Activated naive CD4-positive, alpha-beta T cell treated with anti-CD3 and anti-CD28 coated beads, Interleukin-2, amount 10 ng/mL, durations not matched to agents 7 days and 5 days (primary cell): Measurements from ENCODE around the gene MGLL.

Experiments
- CTCF ChIA-PET: fragments of 350-600 bp; sonication (Branson Sonifier 250); formaldehyde crosslinking; loops from one replicate; lab custom pipeline; 2021; ENCODE audit warnings: antibody characterized with exemption; lab: Charles Lee
- DNase-seq: peaks from one replicate; pipeline ENCODE4 v3.0.0-alpha.2; 2020
- H3K27ac Mint-ChIP-seq: one replicate; pipeline ENCODE4 v1.8.0; 2021; ENCODE audit warnings: mild to moderate bottlenecking, moderate library complexity, mixed read lengths
- H3K27me3 Mint-ChIP-seq: one replicate; pipeline ENCODE4 v1.8.0; 2021; ENCODE audit warnings: mild to moderate bottlenecking, mixed read lengths
- H3K36me3 Mint-ChIP-seq: one replicate; pipeline ENCODE4 v1.8.0; 2021; ENCODE audit warnings: mixed read lengths
- H3K4me1 Mint-ChIP-seq: one replicate; pipeline ENCODE4 v1.8.0; 2021; ENCODE audit warnings: mixed read lengths
- H3K4me3 Mint-ChIP-seq: one replicate; pipeline ENCODE4 v1.8.0; 2021; ENCODE audit warnings: mild to moderate bottlenecking, moderate library complexity, mixed read lengths
- H3K9me3 Mint-ChIP-seq: one replicate; pipeline ENCODE4 v1.8.0; 2021; ENCODE audit warnings: mixed read lengths

Gene MGLL

GRCh38 chr3:127651516-127652172 is 170.7 kb downstream of the MGLL start:
- no peaks in the 10 kb centered on the region for H3K36me3 Mint-ChIP-seq
- H3K4me3 Mint-ChIP-seq, result no peak overlapping the region
- H3K9me3 Mint-ChIP-seq, result no peaks in the 10 kb centered on the region
- CTCF ChIA-PET, result interaction anchor here (0.7 to 2.7 kb wide), 5 partner anchors 9 to 76 kb away, joined by 3 to 8 read pairs (median 3); no protein-coding TSS in a partner anchor
- no peak overlapping the region for H3K27ac Mint-ChIP-seq
- peaks cover 14% of the 10 kb centered on the region for H3K27me3 Mint-ChIP-seq
- H3K4me1 Mint-ChIP-seq, result no peaks in the 10 kb centered on the region
- DNase-seq, result no peak

- Mint-ChIP-seq H3K36me3 (no peaks in the 10 kb centered on the region), H3K9me3 (no peaks in the 10 kb centered on the region), H3K4me3 (no peak overlapping the region), H3K4me1 (no peaks in the 10 kb centered on the region), H3K27me3 (peaks cover 11% of the 10 kb centered on the region), H3K27ac (no peak overlapping the region)
- CTCF ChIA-PET, result interaction anchor here (0.6 to 1.7 kb wide), 2 partner anchors 22 to 44 kb away, joined by 3 to 7 read pairs; no protein-coding TSS in a partner anchor
- DNase-seq, result no peak
These were observed 172.1 kb downstream of the MGLL start for GRCh38 chr3:127650236-127650635.

DNA sequence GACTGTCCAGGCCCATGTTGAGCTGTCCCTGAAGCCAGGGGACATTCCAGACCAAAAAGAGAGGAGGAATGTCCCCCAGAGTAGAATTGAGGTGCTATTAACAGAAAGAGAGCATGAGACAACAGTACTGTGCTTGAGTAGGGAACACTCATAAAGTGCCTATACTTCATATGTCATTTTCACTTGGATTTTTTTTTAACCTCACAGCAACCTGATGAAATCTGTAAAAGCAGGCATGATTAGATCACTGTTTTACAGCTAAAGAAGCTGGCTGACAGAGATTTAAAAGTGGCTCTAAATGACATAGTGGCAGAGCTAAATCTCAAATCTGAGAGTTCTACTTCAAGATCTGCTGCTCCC is 174.5 kb downstream of the MGLL start:
- CTCF ChIA-PET, result interaction anchor here (0.9 kb wide), 1 partner anchor 12 kb away, joined by 4 read pairs; no protein-coding TSS in a partner anchor
- H3K36me3 Mint-ChIP-seq, result no peaks in the 10 kb centered on the region

DNA sequence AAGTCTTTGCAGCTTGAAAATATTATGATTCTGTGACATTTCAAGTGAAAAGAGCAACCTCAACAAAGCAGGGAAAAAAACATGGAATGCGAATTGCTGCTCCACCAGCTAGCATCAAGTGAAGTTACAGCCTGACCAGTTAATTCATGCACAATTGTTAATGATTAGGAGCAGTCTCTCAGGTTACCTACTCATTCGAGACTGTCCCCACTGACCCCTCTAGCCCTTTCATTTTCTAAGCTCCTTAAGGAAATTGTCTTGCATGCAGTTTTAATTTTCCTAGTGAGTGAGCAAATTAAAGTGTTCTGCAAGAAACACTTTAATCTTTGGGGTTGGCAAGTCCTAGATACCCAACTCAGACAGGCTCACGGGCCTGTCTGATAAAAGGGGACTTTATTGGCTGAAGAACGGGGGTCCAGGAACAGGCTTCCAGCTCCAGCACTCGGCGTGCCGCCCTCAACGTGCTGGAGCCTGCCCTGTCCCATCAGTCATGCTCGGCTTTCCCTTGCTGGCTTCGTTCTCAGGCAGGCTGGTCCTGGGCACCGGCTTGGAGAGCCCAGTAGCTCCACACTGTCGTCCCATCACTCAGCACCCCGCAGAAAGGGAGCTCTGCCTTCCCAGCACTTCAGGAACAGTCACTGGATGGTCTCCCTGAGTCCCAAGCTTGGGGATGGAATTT is 175.0 kb downstream of the MGLL start:
- no peak for DNase-seq
- CTCF ChIA-PET, result interaction anchor here (0.9 kb wide), 1 partner anchor 11 kb away, joined by 4 read pairs; no protein-coding TSS in a partner anchor
- H3K27ac Mint-ChIP-seq, result no peak overlapping the region
- H3K4me1 Mint-ChIP-seq, result no peaks in the 10 kb centered on the region
- no peak overlapping the region for H3K4me3 Mint-ChIP-seq
- no peaks in the 10 kb centered on the region for H3K36me3 Mint-ChIP-seq
- peaks cover 7% of the 10 kb centered on the region for H3K27me3 Mint-ChIP-seq
- no peaks in the 10 kb centered on the region for H3K9me3 Mint-ChIP-seq

More for the DNA sequence above, 174.5 kb downstream of the MGLL start:
- Mint-ChIP-seq H3K9me3 (no peaks in the 10 kb centered on the region), H3K4me1 (no peaks in the 10 kb centered on the region), H3K27ac (no peak overlapping the region), H3K4me3 (no peak overlapping the region), H3K27me3 (peaks cover 7% of the 10 kb centered on the region)
- DNase-seq, result no peak

DNA sequence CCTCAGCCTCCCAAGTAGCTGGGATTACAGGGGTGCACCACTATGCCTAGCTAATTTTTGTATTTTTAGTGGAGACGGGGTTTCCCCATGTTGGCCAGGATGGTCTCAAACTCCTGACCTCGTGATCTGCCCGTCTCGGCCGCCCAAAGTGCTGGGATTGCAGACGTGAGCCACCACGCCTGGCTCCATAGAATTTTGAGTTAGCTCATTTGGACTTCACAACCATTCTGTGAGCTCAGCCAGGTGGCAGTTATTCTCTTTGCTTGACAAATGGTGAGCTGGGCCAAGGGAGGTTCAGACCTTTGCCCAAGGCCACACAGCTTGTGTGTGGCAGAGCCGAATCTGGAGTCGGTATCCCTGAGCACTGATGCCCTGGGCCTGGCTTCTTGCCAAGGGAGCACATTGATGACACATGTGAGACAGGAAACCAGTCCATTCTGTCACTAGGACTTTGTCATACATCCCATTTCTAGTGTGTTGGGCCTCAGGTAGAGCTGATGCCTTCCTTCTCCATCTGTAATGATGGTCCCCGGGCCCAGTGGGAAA is 175.7 kb downstream of the MGLL start:
- Mint-ChIP-seq H3K27me3 (peaks cover 7% of the 10 kb centered on the region), H3K4me1 (no peaks in the 10 kb centered on the region), H3K36me3 (no peaks in the 10 kb centered on the region), H3K27ac (no peak overlapping the region), H3K4me3 (no peak overlapping the region), H3K9me3 (no peaks in the 10 kb centered on the region)
- CTCF ChIA-PET, result no interaction called here
- no peak for DNase-seq

- Mint-ChIP-seq H3K4me3 (no peak overlapping the region), H3K27ac (no peak overlapping the region), H3K36me3 (no peaks in the 10 kb centered on the region), H3K4me1 (no peaks in the 10 kb centered on the region), H3K9me3 (no peaks in the 10 kb centered on the region), H3K27me3 (peaks cover 7% of the 10 kb centered on the region)
- no peak for DNase-seq
- CTCF ChIA-PET, result no interaction called here
These were observed 176.8 kb downstream of the MGLL start for GRCh38 chr3:127645371-127646015.

- H3K27ac Mint-ChIP-seq, result no peak overlapping the region
- DNase-seq, result no peak
- CTCF ChIA-PET, result no interaction called here
- H3K4me1 Mint-ChIP-seq, result no peaks in the 10 kb centered on the region
- H3K36me3 Mint-ChIP-seq, result no peaks in the 10 kb centered on the region
- peaks cover 7% of the 10 kb centered on the region for H3K27me3 Mint-ChIP-seq
- H3K9me3 Mint-ChIP-seq, result no peaks in the 10 kb centered on the region
- no peak overlapping the region for H3K4me3 Mint-ChIP-seq
These were observed 177.5 kb downstream of the MGLL start for GRCh38 chr3:127644641-127645370.

DNA sequence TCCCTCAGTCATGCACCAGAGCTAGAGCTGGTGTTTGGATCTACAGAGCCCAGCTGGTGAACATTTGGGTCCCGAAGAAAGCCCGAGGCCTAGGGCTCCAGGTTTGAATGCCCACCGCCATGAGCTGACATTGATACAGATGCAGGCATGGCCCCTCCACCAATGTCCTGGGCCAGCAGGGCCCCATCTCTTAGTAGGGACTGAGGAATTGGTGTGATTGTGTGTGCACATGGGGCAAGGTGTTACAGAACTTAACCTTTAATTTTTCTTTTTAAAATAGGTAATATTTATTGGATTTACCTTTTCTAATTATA is 182.3 kb downstream of the MGLL start:
- Mint-ChIP-seq H3K9me3 (no peaks in the 10 kb centered on the region), H3K36me3 (no peaks in the 10 kb centered on the region), H3K4me1 (peaks cover 18% of the 10 kb centered on the region), H3K27me3 (peaks cover 10% of the 10 kb centered on the region), H3K27ac (no peak overlapping the region), H3K4me3 (no peak overlapping the region)
- CTCF ChIA-PET, result interaction anchor here (0.8 kb wide), 1 partner anchor 9 kb away, joined by 5 read pairs; no protein-coding TSS in a partner anchor
- no peak for DNase-seq

- peaks cover 18% of the 10 kb centered on the region for H3K4me1 Mint-ChIP-seq
- H3K9me3 Mint-ChIP-seq, result no peaks in the 10 kb centered on the region
- no peak overlapping the region for H3K27ac Mint-ChIP-seq
These were observed 182.9 kb downstream of the MGLL start for GRCh38 chr3:127639173-127640041.

More at GRCh38 chr3:127639173-127640041, 182.9 kb downstream of the MGLL start:
- no peak overlapping the region for H3K4me3 Mint-ChIP-seq
- H3K36me3 Mint-ChIP-seq, result no peaks in the 10 kb centered on the region
- DNase-seq, result no peak
- CTCF ChIA-PET, result interaction anchor here (0.8 kb wide), 1 partner anchor 9 kb away, joined by 5 read pairs; no protein-coding TSS in a partner anchor
- H3K27me3 Mint-ChIP-seq, result peaks cover 10% of the 10 kb centered on the region
